BLaER1 (cell line): ENCODE results near the gene ERVW-1.

Experiments
- H3K27ac ChIP-seq: shearing (Covaris generic); formaldehyde crosslinking; 2 replicates; pipeline ENCODE4 v1.8.1; 2022
- H3K27me3 ChIP-seq: shearing (Covaris generic); formaldehyde crosslinking; 2 replicates; pipeline ENCODE4 v1.8.1; 2022
- H3K36me3 ChIP-seq: shearing (Covaris generic); formaldehyde crosslinking; 2 replicates; pipeline ENCODE4 v1.8.1; 2022
- H3K4me1 ChIP-seq: shearing (Covaris generic); formaldehyde crosslinking; 2 replicates; pipeline ENCODE4 v1.8.1; 2022
- H3K4me2 ChIP-seq: shearing (Covaris generic); formaldehyde crosslinking; 2 replicates; pipeline ENCODE4 v1.8.1; 2022
- H3K4me3 ChIP-seq: shearing (Covaris generic); formaldehyde crosslinking; 2 replicates; pipeline ENCODE4 v1.8.1; 2022
- H3K9ac ChIP-seq: shearing (Covaris generic); formaldehyde crosslinking; 2 replicates; pipeline ENCODE4 v1.8.1; 2022
- H3K9me3 ChIP-seq: shearing (Covaris generic); formaldehyde crosslinking; 2 replicates; pipeline ENCODE4 v1.8.1; 2022
- H4K20me1 ChIP-seq: shearing (Covaris generic); formaldehyde crosslinking; 2 replicates; pipeline ENCODE4 v1.8.1; 2022
- Cebpa-rat ChIP-seq: shearing (Covaris generic); IDR thresholded peaks from 2 replicates; pipeline ENCODE4 v1.8.1; 2022

Gene ERVW-1

GRCh38 chr7:92466682-92467081, 11.1 kb downstream of the ERVW-1 start:
- TF ChIP-seq Cebpa-rat = no peak
- no peak overlapping the region for H3K27ac ChIP-seq
- no peak overlapping the region for H3K9ac ChIP-seq
- no peak overlapping the region for H3K4me3 ChIP-seq
- H3K4me1 ChIP-seq = no peaks in the 10 kb centered on the region
- no peak overlapping the region for H3K4me2 ChIP-seq
- H3K9me3 ChIP-seq = peaks cover 18% of the 10 kb centered on the region
- no peaks in the 10 kb centered on the region for H3K27me3 ChIP-seq
- no peaks in the 10 kb centered on the region for H4K20me1 ChIP-seq
- H3K36me3 ChIP-seq = 0 out of 2 replicates have a peak, but pooled peaks cover 5% of the 10 kb centered on the region

- no peaks in the 10 kb centered on the region for H4K20me1 ChIP-seq
- no peak overlapping the region for H3K9ac ChIP-seq
- H3K4me1 ChIP-seq = no peaks in the 10 kb centered on the region
- 0 out of 2 replicates have a peak, but pooled peaks cover 5% of the 10 kb centered on the region for H3K36me3 ChIP-seq
- H3K4me2 ChIP-seq = no peak overlapping the region
- no peak overlapping the region for H3K4me3 ChIP-seq
- H3K9me3 ChIP-seq = peaks cover 18% of the 10 kb centered on the region
- H3K27me3 ChIP-seq = no peaks in the 10 kb centered on the region
- H3K27ac ChIP-seq = no peak overlapping the region
- no peak for TF ChIP-seq Cebpa-rat
Observed at GRCh38 chr7:92464515-92464914, 13.2 kb downstream of the ERVW-1 start.

- Histone ChIP-seq H3K27ac (no peak overlapping the region), H3K36me3 (peaks cover 8% of the 10 kb centered on the region; the same call in 1 of the 2 replicates), H3K4me2 (no peak overlapping the region), H4K20me1 (no peaks in the 10 kb centered on the region), H3K4me3 (no peak overlapping the region), H3K9ac (no peak overlapping the region), H3K4me1 (no peaks in the 10 kb centered on the region), H3K9me3 (peaks cover 2% of the 10 kb centered on the region), H3K27me3 (no peaks in the 10 kb centered on the region)
- no peak for TF ChIP-seq Cebpa-rat
Observed at GRCh38 chr7:92462560-92462959, 15.2 kb downstream of the ERVW-1 start.

- H3K9me3 ChIP-seq = no peaks in the 10 kb centered on the region
- no peaks in the 10 kb centered on the region for H3K27me3 ChIP-seq
- TF ChIP-seq Cebpa-rat = no peak
- H3K36me3 ChIP-seq = peaks cover 21% of the 10 kb centered on the region
- no peaks in the 10 kb centered on the region for H3K4me1 ChIP-seq
- no peak overlapping the region for H3K4me3 ChIP-seq
- H3K9ac ChIP-seq = no peak overlapping the region
- H4K20me1 ChIP-seq = no peaks in the 10 kb centered on the region
- H3K4me2 ChIP-seq = no peak overlapping the region
- no peak overlapping the region for H3K27ac ChIP-seq
Observed at GRCh38 chr7:92461027-92462003, 16.4 kb downstream of the ERVW-1 start.

- no peak overlapping the region for H3K9ac ChIP-seq
- no peak for TF ChIP-seq Cebpa-rat
- H3K4me2 ChIP-seq = no peak overlapping the region
- H3K36me3 ChIP-seq = peaks cover 29% of the 10 kb centered on the region
- H3K27ac ChIP-seq = no peak overlapping the region
- no peaks in the 10 kb centered on the region for H3K27me3 ChIP-seq
- no peaks in the 10 kb centered on the region for H4K20me1 ChIP-seq
- no peak overlapping the region for H3K4me3 ChIP-seq
- H3K9me3 ChIP-seq = no peaks in the 10 kb centered on the region
- no peaks in the 10 kb centered on the region for H3K4me1 ChIP-seq
Observed at GRCh38 chr7:92460510-92460909, 17.2 kb downstream of the ERVW-1 start.

- no peaks in the 10 kb centered on the region for H4K20me1 ChIP-seq
- no peak overlapping the region for H3K4me3 ChIP-seq
Observed at GRCh38 chr7:92460109-92460508, 17.6 kb downstream of the ERVW-1 start.

GRCh38 chr7:92456236-92456635, 21.5 kb downstream of the ERVW-1 start:
- Histone ChIP-seq H3K4me1 (no peaks in the 10 kb centered on the region), H3K4me3 (no peak overlapping the region), H3K9ac (no peak overlapping the region), H3K9me3 (no peaks in the 10 kb centered on the region), H3K27ac (no peak overlapping the region), H3K36me3 (peaks cover 70% of the 10 kb centered on the region), H3K27me3 (no peaks in the 10 kb centered on the region), H3K4me2 (no peak overlapping the region), H4K20me1 (no peaks in the 10 kb centered on the region)
- no peak for TF ChIP-seq Cebpa-rat

More at GRCh38 chr7:92460109-92460508, 17.6 kb downstream of the ERVW-1 start:
- Histone ChIP-seq H3K4me2 (no peak overlapping the region), H3K9me3 (no peaks in the 10 kb centered on the region), H3K4me1 (no peaks in the 10 kb centered on the region), H3K9ac (no peak overlapping the region), H3K27ac (no peak overlapping the region), H3K36me3 (peaks cover 33% of the 10 kb centered on the region), H3K27me3 (no peaks in the 10 kb centered on the region)
- no peak for TF ChIP-seq Cebpa-rat

GRCh38 chr7:92451645-92452044, 26.1 kb downstream of the ERVW-1 start:
- Histone ChIP-seq H3K4me3 (no peak overlapping the region), H3K9ac (no peak overlapping the region), H3K27ac (no peak overlapping the region), H3K27me3 (no peaks in the 10 kb centered on the region), H3K36me3 (peaks cover 67% of the 10 kb centered on the region), H3K4me1 (peaks cover 15% of the 10 kb centered on the region; the same call in 1 of the 2 replicates), H4K20me1 (no peaks in the 10 kb centered on the region), H3K4me2 (no peak overlapping the region), H3K9me3 (no peaks in the 10 kb centered on the region)
- TF ChIP-seq Cebpa-rat = no peak

- H3K4me2 ChIP-seq = peak overlapping the region; percentile 80
- peak overlapping the region; percentile 98 for H3K27ac ChIP-seq
- no peak for TF ChIP-seq Cebpa-rat
- peaks cover 17% of the 10 kb centered on the region; the same call in 1 of the 2 replicates for H3K4me1 ChIP-seq
- H3K9me3 ChIP-seq = no peaks in the 10 kb centered on the region
- H3K4me3 ChIP-seq = peak overlapping the region; percentile 98
- peak overlapping the region; percentile 98 for H3K9ac ChIP-seq
- H3K27me3 ChIP-seq = no peaks in the 10 kb centered on the region
- peaks cover 34% of the 10 kb centered on the region for H3K36me3 ChIP-seq
- no peaks in the 10 kb centered on the region for H4K20me1 ChIP-seq
Observed at GRCh38 chr7:92448205-92448747, 29.5 kb downstream of the ERVW-1 start.
